GM12865 (cell line): ENCODE measurements around the gene UNC45B.
"Not testable (repeated sequence)": the region's sequence is repeated elsewhere in the genome, so short reads cannot be mapped to it uniquely, and the experiment has no call there.

Experiments used
- DNase-seq: peaks from one replicate; pipeline ENCODE4 v3.0.0; 2010; ENCODE audit warnings: low read depth
- H3K4me3 ChIP-seq: 2 replicates; pipeline ENCODE4 v1.5.1; 2011; ENCODE audit warnings: mild to moderate bottlenecking, low read depth, low read length, control low read depth
- CTCF ChIP-seq: IDR thresholded peaks from 2 replicates; pipeline ENCODE4 v1.5.1; 2011; ENCODE audit warnings: low read length, control low read depth, low read depth, inconsistent platforms; ENCODE audit not compliant: insufficient read depth; ENCODE audit errors: missing control alignments

The UNC45B gene

GRCh38 chr17:35222452-35222851, 74.8 kb downstream of the UNC45B start:
- DNase-seq = no peak
- TF ChIP-seq CTCF = no peak
- H3K4me3 ChIP-seq = no peak overlapping the region

GRCh38 chr17:35224436-35224835, 76.8 kb downstream of the UNC45B start:
- TF ChIP-seq CTCF = no peak
- H3K4me3 ChIP-seq = no peak overlapping the region
- DNase-seq = no peak

GRCh38 chr17:35227546-35227945, 79.9 kb downstream of the UNC45B start:
- no peak overlapping the region for H3K4me3 ChIP-seq
- DNase-seq = no peak
- TF ChIP-seq CTCF = no peak

GRCh38 chr17:35229638-35230037, 82.0 kb downstream of the UNC45B start:
- no peak for TF ChIP-seq CTCF
- H3K4me3 ChIP-seq = no peak overlapping the region
- DNase-seq = no peak

- H3K4me3 ChIP-seq, DNase-seq: not testable (repeated sequence)
Measured at GRCh38 chr17:35234315-35234714, 86.7 kb downstream of the UNC45B start.

- DNase-seq = no peak
- H3K4me3 ChIP-seq = no peak overlapping the region
- TF ChIP-seq CTCF = no peak
Measured at GRCh38 chr17:35235289-35235688, 87.7 kb downstream of the UNC45B start.

- TF ChIP-seq CTCF = no peak
- H3K4me3 ChIP-seq = no peak overlapping the region
- no peak for DNase-seq
Measured at GRCh38 chr17:35235917-35236316, 88.3 kb downstream of the UNC45B start.
